BJ (cell line): ENCODE measurements around the gene TEX14. TPM values are rescaled to one million over a fixed set of nuclear protein-coding genes. Genes with fewer than 3 reads are reported as not detected.

Experiments
- CTCF ChIA-PET: fragments of 350-600 bp; formaldehyde crosslinking; extraction: SDS; loops from one replicate; lab custom pipeline; 2021; ENCODE audit warnings: antibody characterized with exemption, inconsistent platforms; lab: Yijun Ruan, JAX
- POLR2A ChIA-PET: fragments of 300-600 bp; sonication (Branson Sonifier 250); formaldehyde crosslinking; extraction: SDS; loops from one replicate; lab custom pipeline; 2021; ENCODE audit warnings: antibody characterized with exemption; lab: Charles Lee
- DNase-seq: peaks from one replicate; pipeline ENCODE4 v3.0.0-alpha.2; 2011; ENCODE audit warnings: low read depth
- H3K27me3 ChIP-seq: 2 replicates; pipeline ENCODE4 v1.6.0; 2011; ENCODE audit warnings: low read length; ENCODE audit not compliant: control insufficient read depth, insufficient read depth
- H3K36me3 ChIP-seq: 2 replicates; pipeline ENCODE4 v1.5.1; 2011; ENCODE audit warnings: low read length; ENCODE audit not compliant: control insufficient read depth, insufficient read depth
- H3K4me3 ChIP-seq: 2 replicates; pipeline ENCODE4 v1.5.1; 2011; ENCODE audit warnings: low read depth, mild to moderate bottlenecking, control low read depth, low read length
- CTCF ChIP-seq: IDR thresholded peaks from 2 replicates; pipeline ENCODE4 v1.5.1; 2011; ENCODE audit warnings: low read depth, mild to moderate bottlenecking, control low read depth, inconsistent platforms, low read length, moderate library complexity; ENCODE audit not compliant: insufficient read depth
- polyA plus RNA-seq: library from polyadenylated mRNA; depleted of rRNA; stranded (reverse); fragments of >200 nt; gene quantifications from 2 replicates; pipeline ENCODE4 v1.2.3, GENCODE V29; 2011

TEX14 gene
- polyA plus RNA-seq, 1 experiment, result 0.02 TPM

- ChIA-PET CTCF (interaction anchor here (1.2 to 1.6 kb wide), 2 partner anchors 9 to 437 kb away, joined by 4 read pairs; no protein-coding TSS in a partner anchor), POLR2A (no interaction called here)
- no peaks in the 10 kb centered on the region; the same call in 1 of the 2 replicates for H3K27me3 ChIP-seq
- no peaks in the 10 kb centered on the region for H3K36me3 ChIP-seq
- H3K4me3 ChIP-seq, result no peak overlapping the region
- no peak for TF ChIP-seq CTCF
- DNase-seq, result no peak
These were observed 123.6 kb downstream of the TEX14 start for GRCh38 chr17:58568044-58568799.

- ChIA-PET POLR2A (no interaction called here), CTCF (interaction anchor here (1.0 kb wide), 1 partner anchor 10 kb away, joined by 3 read pairs; no protein-coding TSS in a partner anchor)
- no peak for DNase-seq
- no peak for TF ChIP-seq CTCF
- Histone ChIP-seq H3K36me3 (no peaks in the 10 kb centered on the region), H3K4me3 (no peak overlapping the region), H3K27me3 (no peaks in the 10 kb centered on the region; the same call in 1 of the 2 replicates)
These were observed 126.2 kb downstream of the TEX14 start for GRCh38 chr17:58565389-58566311.

- CTCF ChIA-PET, result interaction anchor here (0.8 to 1.0 kb wide), 2 partner anchors 9 to 14 kb away, joined by 3 read pairs; no protein-coding TSS in a partner anchor
These were observed 126.9 kb downstream of the TEX14 start for GRCh38 chr17:58564971-58565370.

GRCh38 chr17:58564243-58564642, 127.6 kb downstream of the TEX14 start:
- Histone ChIP-seq H3K4me3 (no peak overlapping the region), H3K36me3 (no peaks in the 10 kb centered on the region), H3K27me3 (no peaks in the 10 kb centered on the region; the same call in 1 of the 2 replicates)
- TF ChIP-seq CTCF, result no peak
- no peak for DNase-seq
- ChIA-PET POLR2A (no interaction called here), CTCF (interaction anchor here (0.8 kb wide), 1 partner anchor 14 kb away, joined by 3 read pairs; no protein-coding TSS in a partner anchor)

More at GRCh38 chr17:58564971-58565370, 126.9 kb downstream of the TEX14 start:
- Histone ChIP-seq H3K4me3 (no peak overlapping the region), H3K27me3 (no peaks in the 10 kb centered on the region; the same call in 1 of the 2 replicates), H3K36me3 (no peaks in the 10 kb centered on the region)
- no peak for TF ChIP-seq CTCF
- no peak for DNase-seq
- POLR2A ChIA-PET, result no interaction called here
